Tibial nerve (tissue), 4 donors: ENCODE results near the gene ZACN. TPM values are rescaled to one million over a fixed set of nuclear protein-coding genes. Genes with fewer than 3 reads are reported as not detected.
A peak's percentile ranks its signal among the peaks of the same experiment; 100 is the strongest.

ENCODE experiments used
- DNase-seq, 2 donors: peaks; one replicate each; pipeline ENCODE4 v3.0.0-alpha.2; 2019; ENCODE audit warnings: low spot score in 2 of 2
- H3K27ac ChIP-seq, 4 donors: fragments of 200-600 bp; sonication (generic) in 3 of 4; one replicate each; pipeline ENCODE4 v1.5.1; 2017 to 2019; ENCODE audit warnings: mild to moderate bottlenecking in 1 of 4
- H3K27me3 ChIP-seq, 2 donors: fragments of 200-600 bp; sonication (generic) in 1 of 2; one replicate each; pipeline versions ENCODE4 v1.5.1 to v1.6.0; 2017 to 2019
- H3K36me3 ChIP-seq, 3 donors: fragments of 200-600 bp; sonication (generic); one replicate each; pipeline ENCODE4 v1.5.1; 2018 to 2019
- H3K4me1 ChIP-seq, 4 donors: fragments of 200-600 bp; sonication (generic) in 3 of 4; one replicate each; pipeline ENCODE4 v1.5.1; 2017 to 2019
- H3K4me3 ChIP-seq, 4 donors: fragments of 200-600 bp; sonication (generic) in 3 of 4; one replicate each; pipeline ENCODE4 v1.5.1; 2017 to 2019; ENCODE audit warnings: mild to moderate bottlenecking in 1 of 4, moderate library complexity in 1 of 4
- H3K9me3 ChIP-seq, 4 donors: fragments of 200-600 bp; sonication (generic) in 3 of 4; one replicate each; pipeline ENCODE4 v1.5.1; 2017 to 2019
- EP300 ChIP-seq, 2 donors: sonication (generic); formaldehyde crosslinking; IDR thresholded peaks; one replicate each; pipeline ENCODE4 v1.6.1; 2017; ENCODE audit warnings: antibody characterized with exemption in 2 of 2, mild to moderate bottlenecking in 1 of 2
- POLR2A ChIP-seq, 2 donors: fragments of 450-650 bp; IDR thresholded peaks; one replicate each; pipeline ENCODE4 v1.6.1; 2017; ENCODE audit warnings: antibody characterized with exemption in 2 of 2, mild to moderate bottlenecking in 2 of 2, moderate library complexity in 2 of 2
- WGBS, 2 donors: methylation state at CpG; one replicate each; pipeline ENCODE4 v1.1.5; 2018; 5-methylcytosine and 5-hydroxymethylcytosine counted together
- total RNA-seq, 4 donors: library from RNA; depleted of rRNA; stranded (reverse); fragments of >200 nt; gene quantifications; one replicate each; pipeline ENCODE4 v1.1.0, GENCODE V29; 2016
- TF ChIP-seq, protein P1 (sequence below), 5 experiments: fragments of 200-600 bp in 3 of 5; fragments of 450-650 bp in 2 of 5; sonication (generic) in 3 of 5; IDR thresholded peaks; one replicate each; pipeline ENCODE4 v1.5.1; 2016 to 2019; ENCODE audit warnings: antibody characterized with exemption in 5 of 5, mild to moderate bottlenecking in 3 of 5, moderate library complexity in 2 of 5

Gene ZACN
- total RNA-seq, 4 donors from 2014 or later, result not detected

DNA sequence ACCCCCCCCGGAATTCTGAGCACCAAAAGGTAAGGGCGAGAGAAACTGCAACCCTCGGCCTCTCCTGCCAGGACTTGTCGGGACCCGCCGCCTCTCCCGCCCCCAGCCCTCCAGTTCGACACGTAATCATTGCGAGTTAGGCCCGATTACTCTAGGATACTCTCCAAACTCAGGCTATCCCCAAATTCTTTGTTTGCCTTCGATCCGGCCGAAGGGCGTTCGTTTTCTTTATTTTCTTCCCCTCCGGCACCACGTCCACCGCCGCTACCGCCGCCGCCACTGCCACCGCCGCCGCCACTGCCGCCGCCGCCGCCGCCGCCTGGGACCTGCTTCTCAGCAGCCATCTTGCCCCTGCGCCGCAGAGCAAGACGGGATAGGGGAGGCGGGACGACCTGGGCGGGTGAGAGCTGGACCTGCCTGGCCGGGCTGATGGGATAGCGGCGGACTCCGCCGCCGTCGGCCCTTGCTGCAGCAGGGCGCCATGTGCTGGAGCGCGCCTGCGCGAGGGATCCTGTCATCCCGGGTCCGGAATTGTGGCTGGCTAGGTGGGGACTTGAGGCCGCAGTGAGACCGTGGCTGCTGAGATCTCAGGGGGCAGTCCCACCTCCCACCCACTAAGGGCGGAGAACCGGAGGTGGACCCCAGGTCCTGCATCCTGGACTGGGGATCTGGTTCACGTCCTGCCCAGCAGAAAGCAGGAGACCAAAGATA, 6.7 kb upstream of the ZACN start, which contains the start of gene SRP68:
TSS of gene SRP68 (minus strand) at position 370 of the 711 bp plus-strand sequence. CDS start at position 344, 26 bp downstream.
- DNase-seq, result peak; percentile 80 to 83
- TF ChIP-seq, protein P1, sequence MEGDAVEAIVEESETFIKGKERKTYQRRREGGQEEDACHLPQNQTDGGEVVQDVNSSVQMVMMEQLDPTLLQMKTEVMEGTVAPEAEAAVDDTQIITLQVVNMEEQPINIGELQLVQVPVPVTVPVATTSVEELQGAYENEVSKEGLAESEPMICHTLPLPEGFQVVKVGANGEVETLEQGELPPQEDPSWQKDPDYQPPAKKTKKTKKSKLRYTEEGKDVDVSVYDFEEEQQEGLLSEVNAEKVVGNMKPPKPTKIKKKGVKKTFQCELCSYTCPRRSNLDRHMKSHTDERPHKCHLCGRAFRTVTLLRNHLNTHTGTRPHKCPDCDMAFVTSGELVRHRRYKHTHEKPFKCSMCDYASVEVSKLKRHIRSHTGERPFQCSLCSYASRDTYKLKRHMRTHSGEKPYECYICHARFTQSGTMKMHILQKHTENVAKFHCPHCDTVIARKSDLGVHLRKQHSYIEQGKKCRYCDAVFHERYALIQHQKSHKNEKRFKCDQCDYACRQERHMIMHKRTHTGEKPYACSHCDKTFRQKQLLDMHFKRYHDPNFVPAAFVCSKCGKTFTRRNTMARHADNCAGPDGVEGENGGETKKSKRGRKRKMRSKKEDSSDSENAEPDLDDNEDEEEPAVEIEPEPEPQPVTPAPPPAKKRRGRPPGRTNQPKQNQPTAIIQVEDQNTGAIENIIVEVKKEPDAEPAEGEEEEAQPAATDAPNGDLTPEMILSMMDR (IDR thresholded peaks at IDR 0.05), result peak in 1 of 5 experiments; percentile 33
- peak; percentile 38 to 64 for TF ChIP-seq POLR2A (IDR thresholded peaks at IDR 0.05)
- TF ChIP-seq EP300 (IDR thresholded peaks at IDR 0.05), result peak in 1 of 2 donors; percentile 90
- peaks cover 0 to 74% (median 45%) of the 10 kb centered on the region in 4 donors for H3K4me1 ChIP-seq
- H3K27me3 ChIP-seq, result peaks cover 0 to 40% of the 10 kb centered on the region in 2 donors
- peak within 1 kb of the TSS in 3 of 4 donors; percentile 78 to 85 (median 84) for H3K27ac ChIP-seq
- peaks cover 0 to 27% (median 6%) of the 10 kb centered on the region in 3 donors for H3K36me3 ChIP-seq
- no peaks in the 10 kb centered on the region for H3K9me3 ChIP-seq
- peak within 1 kb of the TSS; percentile 54 to 73 (median 64) for H3K4me3 ChIP-seq
- 0 to 1% methylated on average over 38 to 39 of the region's 57 CpGs for WGBS, 2 donors

DNA sequence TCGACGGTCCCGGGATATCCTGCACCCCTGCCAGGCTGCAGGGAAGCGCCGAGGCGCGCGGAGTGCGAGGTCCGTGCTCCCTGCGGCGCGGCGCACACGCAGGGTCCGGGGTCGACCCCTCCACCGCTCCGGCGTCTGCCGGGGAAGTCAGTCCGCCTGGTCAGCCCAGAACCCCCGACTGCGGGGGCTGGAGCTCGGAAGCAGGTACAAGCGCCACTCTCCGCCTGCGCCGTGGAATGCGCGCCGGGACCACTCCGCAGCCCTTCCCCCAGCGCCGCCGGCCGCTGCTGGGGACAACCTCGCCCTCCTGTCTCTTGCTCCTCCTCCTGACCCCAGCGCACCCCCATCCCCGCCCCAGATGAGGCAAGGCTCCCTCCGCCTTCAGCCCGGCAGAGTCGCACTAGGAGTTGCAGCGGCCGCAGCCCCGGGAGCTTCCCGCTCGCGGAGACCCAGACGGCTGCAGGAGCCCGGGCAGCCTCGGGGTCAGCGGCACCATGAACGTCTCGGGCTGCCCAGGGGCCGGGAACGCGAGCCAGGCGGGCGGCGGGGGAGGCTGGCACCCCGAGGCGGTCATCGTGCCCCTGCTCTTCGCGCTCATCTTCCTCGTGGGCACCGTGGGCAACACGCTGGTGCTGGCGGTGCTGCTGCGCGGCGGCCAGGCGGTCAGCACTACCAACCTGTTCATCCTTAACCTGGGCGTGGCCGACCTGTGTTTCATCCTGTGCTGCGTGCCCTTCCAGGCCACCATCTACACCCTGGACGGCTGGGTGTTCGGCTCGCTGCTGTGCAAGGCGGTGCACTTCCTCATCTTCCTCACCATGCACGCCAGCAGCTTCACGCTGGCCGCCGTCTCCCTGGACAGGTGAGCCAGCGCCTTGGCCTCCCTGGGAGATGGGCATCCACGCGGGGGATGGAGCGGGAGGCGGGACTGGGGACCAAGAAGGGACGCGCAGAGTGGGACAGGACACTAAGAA, 4.3 kb upstream of the ZACN start, which contains the start of gene GALR2:
TSS of gene GALR2 (plus strand) at position 392 of the 974 bp plus-strand sequence. CDS start at position 495, 103 bp downstream.
- H3K27me3 ChIP-seq, result peaks cover 0 to 63% of the 10 kb centered on the region in 2 donors

DNA sequence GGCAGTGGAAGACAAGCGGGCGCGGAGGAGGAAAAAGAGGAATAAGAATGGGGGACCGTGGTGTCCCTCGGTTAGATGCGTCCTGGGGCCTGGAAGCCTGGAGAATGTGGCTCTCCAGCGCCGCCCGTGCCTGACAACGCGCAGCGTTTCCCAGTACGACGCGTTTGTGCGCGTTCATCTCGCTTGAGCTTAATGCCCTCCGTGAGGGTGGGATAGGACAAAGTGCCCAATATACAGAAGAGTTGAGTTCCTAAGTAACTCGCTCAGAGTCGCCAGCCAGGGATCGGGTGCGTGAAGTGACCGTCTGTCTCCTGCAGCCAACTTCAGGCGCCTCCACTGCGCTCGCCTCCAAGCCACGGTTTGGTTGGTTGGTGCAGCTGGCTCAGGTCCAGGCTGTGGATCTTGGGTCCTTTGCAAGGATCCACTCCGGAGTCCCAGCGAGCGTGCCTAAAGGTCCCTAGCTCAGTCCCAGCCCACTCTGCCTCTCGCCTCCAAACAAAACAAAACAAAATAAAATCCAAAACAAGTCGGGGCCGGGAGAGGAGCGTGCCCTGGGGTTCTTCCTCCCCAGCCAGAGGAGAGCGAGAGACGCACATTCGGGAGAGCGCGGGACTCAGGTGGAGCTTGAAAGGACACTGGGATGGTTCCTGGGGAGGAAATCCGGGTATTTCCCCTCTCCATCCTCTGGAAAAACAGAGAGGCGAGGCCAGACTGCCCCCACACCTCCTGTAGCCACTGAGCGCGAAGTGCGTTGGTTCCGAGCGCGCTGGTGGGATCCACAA, 3.4 kb upstream of the ZACN start:
- 4 to 6% methylated on average over 42 to 48 of the region's 48 CpGs for WGBS, 2 donors
- peaks cover 0 to 63% of the 10 kb centered on the region in 2 donors for H3K27me3 ChIP-seq
- no peak overlapping the region for H3K27ac ChIP-seq
- no peak for DNase-seq
- H3K4me1 ChIP-seq, result peaks cover 0 to 64% (median 46%) of the 10 kb centered on the region in 4 donors
- H3K9me3 ChIP-seq, result no peaks in the 10 kb centered on the region
- TF ChIP-seq EP300 (IDR thresholded peaks at IDR 0.05) (no peak), POLR2A (IDR thresholded peaks at IDR 0.05) (no peak)
- TF ChIP-seq, protein P1 (IDR thresholded peaks at IDR 0.05), result no peak
- no peaks in the 10 kb centered on the region for H3K36me3 ChIP-seq
- no peak overlapping the region for H3K4me3 ChIP-seq

More for the DNA sequence above, 4.3 kb upstream of the ZACN start, which contains the start of gene GALR2:
- H3K4me1 ChIP-seq, result peaks cover 0 to 64% (median 46%) of the 10 kb centered on the region in 4 donors
- peak within 1 kb of the TSS in 1 of 4 donors; percentile 8 for H3K4me3 ChIP-seq
- DNase-seq, result no peak
- no peaks in the 10 kb centered on the region for H3K9me3 ChIP-seq
- 2 to 3% methylated on average over 41 to 51 of the region's 92 CpGs for WGBS, 2 donors
- H3K27ac ChIP-seq, result no peak within 1 kb of the TSS
- peaks cover 0 to 4% (median 0%) of the 10 kb centered on the region in 3 donors for H3K36me3 ChIP-seq
- TF ChIP-seq POLR2A (IDR thresholded peaks at IDR 0.05) (no peak), EP300 (IDR thresholded peaks at IDR 0.05) (no peak)
- TF ChIP-seq, protein P1 (IDR thresholded peaks at IDR 0.05), result no peak

DNA sequence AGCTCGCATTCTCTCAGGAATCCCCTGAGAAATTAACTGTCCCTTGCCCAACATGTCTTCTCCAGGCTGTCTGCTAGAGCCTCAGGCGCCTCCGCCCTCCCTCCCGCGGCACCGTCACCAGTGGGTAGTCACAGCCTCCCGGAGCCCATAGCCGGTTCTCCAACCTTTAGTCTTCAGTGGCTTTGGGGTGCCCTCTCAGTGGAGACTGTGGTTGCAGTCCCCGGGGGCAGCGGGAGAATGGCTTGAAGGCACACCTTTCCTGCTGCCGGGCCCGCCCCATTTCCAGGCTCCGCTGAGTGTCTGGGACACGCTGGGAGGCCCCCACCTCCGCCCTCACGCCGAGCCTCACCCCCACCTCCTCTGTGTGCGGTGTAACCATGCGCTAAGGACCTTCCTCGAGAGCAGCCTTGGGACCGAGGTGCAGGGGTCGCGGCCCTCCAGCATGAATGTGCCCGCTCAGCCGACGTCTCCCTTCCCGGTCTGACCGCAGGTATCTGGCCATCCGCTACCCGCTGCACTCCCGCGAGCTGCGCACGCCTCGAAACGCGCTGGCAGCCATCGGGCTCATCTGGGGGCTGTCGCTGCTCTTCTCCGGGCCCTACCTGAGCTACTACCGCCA, 2.7 kb upstream of the ZACN start:
- Histone ChIP-seq H3K27ac (no peak overlapping the region), H3K27me3 (peaks cover 0 to 63% of the 10 kb centered on the region in 2 donors), H3K4me3 (no peak overlapping the region), H3K9me3 (no peaks in the 10 kb centered on the region), H3K36me3 (no peaks in the 10 kb centered on the region), H3K4me1 (peaks cover 0 to 59% (median 41%) of the 10 kb centered on the region in 4 donors)
- TF ChIP-seq, protein P1 (IDR thresholded peaks at IDR 0.05), result no peak
- TF ChIP-seq EP300 (IDR thresholded peaks at IDR 0.05) (no peak), POLR2A (IDR thresholded peaks at IDR 0.05) (no peak)
- no peak for DNase-seq
- 0 to 5% methylated on average over 10 to 18 of the region's 41 CpGs for WGBS, 2 donors
